ENCODE results near the gene OR51T1. TPM values are rescaled to one million over a fixed set of nuclear protein-coding genes. Genes with fewer than 3 reads are reported as not detected.

The OR51T1 gene, protein sequence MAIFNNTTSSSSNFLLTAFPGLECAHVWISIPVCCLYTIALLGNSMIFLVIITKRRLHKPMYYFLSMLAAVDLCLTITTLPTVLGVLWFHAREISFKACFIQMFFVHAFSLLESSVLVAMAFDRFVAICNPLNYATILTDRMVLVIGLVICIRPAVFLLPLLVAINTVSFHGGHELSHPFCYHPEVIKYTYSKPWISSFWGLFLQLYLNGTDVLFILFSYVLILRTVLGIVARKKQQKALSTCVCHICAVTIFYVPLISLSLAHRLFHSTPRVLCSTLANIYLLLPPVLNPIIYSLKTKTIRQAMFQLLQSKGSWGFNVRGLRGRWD
- not detected in 2 replicates for total RNA-seq

DNA sequence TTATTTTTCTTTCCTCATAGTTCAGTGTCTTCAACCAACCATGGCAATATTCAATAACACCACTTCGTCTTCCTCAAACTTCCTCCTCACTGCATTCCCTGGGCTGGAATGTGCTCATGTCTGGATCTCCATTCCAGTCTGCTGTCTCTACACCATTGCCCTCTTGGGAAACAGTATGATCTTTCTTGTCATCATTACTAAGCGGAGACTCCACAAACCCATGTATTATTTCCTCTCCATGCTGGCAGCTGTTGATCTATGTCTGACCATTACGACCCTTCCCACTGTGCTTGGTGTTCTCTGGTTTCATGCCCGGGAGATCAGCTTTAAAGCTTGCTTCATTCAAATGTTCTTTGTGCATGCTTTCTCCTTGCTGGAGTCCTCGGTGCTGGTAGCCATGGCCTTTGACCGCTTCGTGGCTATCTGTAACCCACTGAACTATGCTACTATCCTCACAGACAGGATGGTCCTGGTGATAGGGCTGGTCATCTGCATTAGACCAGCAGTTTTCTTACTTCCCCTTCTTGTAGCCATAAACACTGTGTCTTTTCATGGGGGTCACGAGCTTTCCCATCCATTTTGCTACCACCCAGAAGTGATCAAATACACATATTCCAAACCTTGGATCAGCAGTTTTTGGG, at the start of gene OR51T1:
OR51T1 (plus strand) TSS at position 41 of the 641 bp plus-strand sequence; CDS start at position 41, 0 bp downstream.

DNA sequence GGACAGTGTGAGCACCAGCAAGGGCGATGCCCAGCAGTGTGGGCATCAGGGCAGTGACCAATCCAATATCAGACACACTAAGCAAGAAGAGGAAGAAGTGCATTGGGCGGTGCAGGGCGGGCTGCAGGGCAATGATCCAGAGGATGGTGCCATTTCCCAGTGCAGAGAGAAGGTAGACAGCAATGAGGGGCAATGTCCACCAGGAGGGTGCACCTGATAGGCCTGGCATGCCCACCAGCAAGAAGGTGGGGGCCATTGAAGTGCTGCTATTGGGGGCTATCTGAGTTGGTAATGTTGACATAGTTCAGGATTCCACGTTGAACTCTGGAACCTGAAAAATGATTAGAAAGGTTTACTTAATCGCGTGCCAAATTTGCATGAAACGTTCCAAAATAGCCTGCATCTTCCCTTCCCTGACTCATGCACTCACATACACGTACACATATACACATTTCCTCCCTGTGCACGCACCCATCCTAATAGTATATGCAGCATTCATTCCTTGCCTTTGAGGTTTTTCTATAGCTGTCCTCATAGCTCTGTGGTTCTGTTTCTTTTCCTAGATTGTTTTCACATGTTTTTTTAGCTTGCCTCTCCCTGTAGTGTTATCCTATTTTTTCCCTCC, 32.7 kb upstream of the OR51T1 start, which contains the start of gene OR51S1:
OR51S1 (minus strand) TSS at position 301 of the 625 bp plus-strand sequence; CDS start at position 301, 0 bp downstream.

DNA sequence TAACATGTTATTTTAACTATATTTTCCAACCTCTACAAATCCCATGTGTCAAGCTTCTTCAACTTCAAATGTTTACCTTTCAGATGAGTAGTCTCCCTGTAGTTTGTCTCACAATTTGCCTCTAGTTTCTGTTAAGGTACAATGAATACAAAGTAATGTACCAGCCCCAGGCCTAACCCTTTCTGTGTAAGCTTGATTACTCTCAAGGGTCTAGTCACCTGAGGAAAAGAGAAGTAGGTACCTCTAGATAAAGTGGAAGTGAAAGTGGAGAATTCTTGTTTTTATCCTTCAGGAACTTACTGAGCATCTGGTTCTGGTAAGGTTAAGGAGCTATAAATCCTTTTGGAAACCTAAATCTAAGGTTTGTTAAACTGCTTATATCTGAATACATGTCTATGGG, 21.8 kb downstream of the OR51T1 start, which contains the start of gene OR51A7:
OR51A7 (plus strand) TSS at position 300 of the 400 bp plus-strand sequence. CDS start 3,587 bp downstream, outside the sequence.

DNA sequence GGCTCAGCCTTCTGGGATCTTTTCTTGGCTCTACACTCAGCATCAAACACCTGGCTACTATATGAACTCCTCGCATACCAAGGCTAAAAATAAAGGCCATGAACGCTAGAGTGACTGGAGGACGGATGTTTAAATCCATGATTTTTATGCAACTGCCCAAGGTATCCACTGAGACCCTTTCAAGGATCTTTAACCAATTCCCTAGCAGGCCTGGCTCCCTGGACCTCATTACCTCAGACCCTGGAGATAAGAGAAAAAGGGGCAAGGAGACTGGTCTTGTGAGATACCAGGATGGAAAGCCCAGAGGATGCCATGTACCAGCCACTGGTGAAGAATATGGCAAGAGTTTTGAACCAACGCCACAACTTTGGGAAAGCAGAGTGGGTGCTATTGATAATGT, 37.5 kb downstream of the OR51T1 start, which contains the start of gene OR51G2:
OR51G2 (minus strand) TSS at position 101 of the 400 bp plus-strand sequence. CDS start 3,687 bp downstream, outside the sequence.

DNA sequence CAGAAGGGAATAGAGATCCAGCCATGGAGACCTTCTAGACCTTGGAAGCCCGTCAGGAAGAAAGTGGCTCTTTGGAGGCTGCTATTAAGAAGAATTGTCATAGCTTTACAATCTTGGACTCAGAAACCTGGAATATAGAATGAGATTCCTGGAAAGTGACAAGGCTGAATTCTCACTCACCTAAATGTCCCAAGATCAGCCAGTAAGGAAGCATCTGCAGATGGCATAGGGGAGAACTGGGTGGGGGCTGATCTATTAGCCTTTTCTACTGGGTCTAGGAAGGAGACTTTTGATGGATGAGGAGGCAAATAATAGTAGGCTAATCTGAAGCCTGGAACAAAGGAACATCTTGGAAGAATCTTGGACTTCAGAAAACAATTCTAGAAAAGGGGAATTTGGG, 42.5 kb downstream of the OR51T1 start, which contains the start of gene OR51G1:
OR51G1 (minus strand) TSS at position 101 of the 400 bp plus-strand sequence; CDS start at position 101, 0 bp downstream.

Other genes starting within 250 kb of the OR51T1 start
- not detected in 2 replicates for gene OR51D1, start 244.4 kb upstream of the OR51T1 start, total RNA-seq
- gene OR51E1, start 237.9 kb upstream of the OR51T1 start, total RNA-seq = not detected in 2 replicates
- 0.12 TPM in 1 of 2 replicates, not detected in the other for gene OR51E2, start 184.0 kb upstream of the OR51T1 start, total RNA-seq
- not detected in 2 replicates for gene MMP26, start 177.1 kb upstream of the OR51T1 start, total RNA-seq
- not detected in 2 replicates for gene OR51F1, start 112.0 kb upstream of the OR51T1 start, total RNA-seq
- gene OR52R1, start 77.5 kb upstream of the OR51T1 start, total RNA-seq = not detected in 2 replicates
- not detected in 2 replicates for gene OR51F2, start 60.6 kb upstream of the OR51T1 start, total RNA-seq
- gene OR51S1, start 32.7 kb upstream of the OR51T1 start, total RNA-seq = not detected in 2 replicates
- not detected in 2 replicates for gene OR51A7, start 21.9 kb downstream of the OR51T1 start, total RNA-seq
- gene OR51G2, start 37.5 kb downstream of the OR51T1 start, total RNA-seq = not detected in 2 replicates
- gene OR51G1, start 42.4 kb downstream of the OR51T1 start, total RNA-seq = not detected in 2 replicates
- not detected in 2 replicates for gene OR51A4, start 65.7 kb downstream of the OR51T1 start, total RNA-seq
- gene OR51A2, start 73.8 kb downstream of the OR51T1 start, total RNA-seq = not detected in 2 replicates
- not detected in 2 replicates for gene OR51L1, start 113.0 kb downstream of the OR51T1 start, total RNA-seq
- gene OR52J3, start 164.6 kb downstream of the OR51T1 start, total RNA-seq = not detected in 2 replicates
- gene OR52E2, start 177.7 kb downstream of the OR51T1 start, total RNA-seq = not detected in 2 replicates
- not detected in 2 replicates for gene OR52E1, start 187.7 kb downstream of the OR51T1 start, total RNA-seq

Data from hair follicle dermal papilla cell (primary cell).